GM21576 (cell line): ENCODE data around the gene EHD2.
A peak's percentile ranks its signal among the peaks of the same experiment; 100 is the strongest.
"Not testable (repeated sequence)": the region's sequence is repeated elsewhere in the genome, so short reads cannot be mapped to it uniquely, and the experiment has no call there.

Source experiments
- ATAC-seq: cut with Tn5 transposase; IDR thresholded peaks from one replicate; pipeline ENCODE4 v1.9.1; 2021; ENCODE audit warnings: mild to moderate bottlenecking, moderate library complexity; ENCODE audit not compliant: unreplicated experiment

Gene EHD2

DNA sequence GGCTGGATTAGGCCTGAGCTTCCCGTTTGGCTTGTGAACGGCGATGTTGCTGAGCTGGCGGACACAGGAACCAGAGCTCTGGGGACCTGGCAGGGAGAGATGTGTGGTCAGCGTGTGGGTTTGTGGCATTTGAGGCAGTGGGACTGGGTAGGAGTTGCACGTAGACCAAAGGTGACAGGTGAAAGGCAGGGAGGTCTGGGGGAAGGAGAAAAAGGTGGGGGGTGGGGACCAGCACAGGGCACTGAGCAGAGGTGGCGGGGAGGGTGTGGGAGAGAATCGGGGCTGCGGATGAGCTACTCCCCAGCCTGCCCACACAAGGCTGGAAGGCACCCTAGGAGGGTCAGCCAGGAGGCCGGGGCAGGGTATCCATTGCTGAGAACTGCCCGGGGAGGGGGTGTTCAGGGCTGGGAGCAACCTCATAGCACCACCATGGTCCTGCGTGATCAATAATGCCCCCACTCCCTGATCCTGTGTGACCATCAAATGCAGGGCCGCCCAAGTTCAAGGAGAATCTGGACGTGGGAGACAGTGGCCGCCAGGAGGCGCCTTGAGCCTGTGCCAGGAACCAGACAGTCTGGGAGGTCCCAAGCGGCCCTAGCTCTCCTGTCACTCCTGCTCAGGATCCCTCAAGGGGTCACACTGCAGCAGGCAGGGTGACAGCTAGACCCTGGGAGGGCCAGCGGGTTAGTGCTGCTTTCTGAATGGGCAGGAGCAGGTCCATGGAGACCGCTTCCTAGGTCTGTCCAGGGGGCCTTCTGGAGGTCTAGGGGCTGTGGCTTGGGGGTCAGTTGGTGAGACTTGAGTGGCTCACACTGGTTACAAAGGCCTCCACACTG is 52.5 kb downstream of the EHD2 start:
- ATAC-seq = no peak

DNA sequence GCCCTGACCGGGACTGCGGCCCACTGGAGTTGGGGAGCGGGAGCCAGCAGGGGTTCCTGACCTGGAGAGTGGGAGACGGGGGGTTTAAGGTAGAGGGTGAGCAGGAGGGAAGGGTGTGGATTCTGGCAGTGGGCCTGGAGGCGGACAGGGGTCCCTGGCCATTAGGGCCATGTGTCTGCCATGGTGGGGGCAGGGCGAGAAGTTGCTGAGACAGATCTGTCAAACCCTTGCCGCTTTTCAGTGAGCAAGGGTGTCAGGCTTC is 53.1 kb downstream of the EHD2 start:
- no peak for ATAC-seq

DNA sequence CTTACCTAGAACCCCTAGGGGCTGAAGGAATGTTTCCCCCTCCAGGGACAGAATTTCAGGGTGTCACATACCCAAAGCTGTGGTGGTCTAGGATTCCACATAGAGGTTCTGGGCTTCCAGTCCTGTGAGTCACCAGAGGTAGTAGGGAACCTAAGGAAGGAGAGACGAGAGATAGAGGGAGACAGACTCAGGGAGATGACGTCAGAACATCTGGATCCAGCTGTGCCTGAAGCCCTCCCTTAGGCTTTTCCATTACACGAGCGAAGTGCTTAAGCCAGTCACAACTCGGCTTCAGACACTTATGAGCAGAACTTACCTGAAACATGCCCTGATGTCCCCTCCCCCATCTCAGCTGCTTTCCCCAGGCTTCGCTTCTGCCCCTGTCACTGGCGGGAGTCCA is 53.4 kb downstream of the EHD2 start:
- ATAC-seq = no peak

DNA sequence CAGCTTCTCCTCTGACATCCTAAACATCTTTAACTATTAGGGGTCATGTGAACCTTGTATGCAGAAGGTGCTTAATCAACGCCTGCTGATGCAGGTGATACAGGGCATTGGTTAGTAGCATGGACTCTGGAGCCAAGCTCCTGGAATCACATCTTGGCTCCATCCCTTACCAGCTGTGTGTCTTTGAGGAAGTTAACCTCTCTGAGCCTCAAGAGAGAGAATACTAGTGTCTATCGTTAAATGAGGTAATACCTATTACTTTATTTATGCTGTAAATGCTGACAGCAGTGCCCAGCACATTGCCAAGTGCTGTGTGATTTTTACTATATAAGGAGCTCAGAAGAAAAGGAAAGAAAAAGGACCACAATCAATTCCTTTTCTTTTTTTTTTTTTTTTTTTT is 54.1 kb downstream of the EHD2 start:
- no peak for ATAC-seq

DNA sequence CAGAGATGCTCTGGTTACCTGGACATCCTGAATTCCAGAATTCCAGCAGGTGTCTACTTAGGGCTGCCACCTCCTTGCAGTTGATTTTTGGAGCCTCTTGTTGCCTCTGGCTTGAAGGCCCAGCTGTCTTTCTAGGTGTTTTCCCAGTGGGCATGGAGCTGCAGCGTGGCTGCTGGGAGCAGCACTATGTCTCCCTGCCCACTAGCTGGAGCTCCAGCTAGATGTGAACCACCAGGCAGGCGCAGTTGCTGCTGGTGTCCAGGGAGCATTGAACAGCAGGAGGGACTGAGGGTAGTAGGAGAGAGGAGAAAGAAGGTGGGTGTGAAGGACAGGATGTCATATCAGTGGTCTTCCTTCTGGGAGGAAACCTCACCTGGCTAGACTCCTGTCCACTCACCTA is 55.4 kb downstream of the EHD2 start:
- no peak for ATAC-seq

DNA sequence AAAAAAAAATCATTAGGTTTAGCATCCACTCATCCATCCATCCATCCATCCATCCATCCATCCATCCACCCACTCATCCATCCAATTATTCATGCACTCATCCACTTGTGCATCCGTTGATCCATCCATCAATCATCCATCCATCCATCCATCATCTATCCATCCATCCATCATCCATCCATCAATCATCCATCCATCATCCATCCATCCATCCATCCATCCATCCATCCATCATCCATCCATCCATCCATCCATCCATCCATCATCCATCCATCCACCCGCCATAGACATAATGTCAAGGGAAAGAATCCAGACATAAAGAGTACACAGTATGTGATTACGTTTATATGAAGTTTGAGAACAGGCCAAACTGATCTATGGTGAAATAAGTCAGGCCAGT is 56.3 kb downstream of the EHD2 start:
- no peak for ATAC-seq

DNA sequence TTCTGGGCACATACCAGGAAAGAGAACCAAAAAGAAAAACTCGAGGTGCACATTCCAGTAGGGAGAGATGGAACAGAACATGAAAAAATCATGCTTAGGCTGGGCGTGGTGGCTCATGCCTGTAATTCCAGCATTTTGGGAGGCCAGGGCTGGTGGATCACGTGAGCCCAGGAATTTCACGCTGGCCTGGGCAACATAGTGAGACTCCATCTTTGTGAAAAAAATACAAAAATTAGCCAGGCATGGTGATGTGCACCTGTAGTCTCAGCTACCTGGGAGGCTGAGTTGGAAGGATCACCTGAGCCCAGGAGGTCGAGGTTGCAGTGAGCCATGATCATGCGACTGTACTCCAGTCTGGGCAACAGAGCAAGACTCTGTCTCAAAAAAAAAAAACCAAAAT is 58.1 kb downstream of the EHD2 start:
- ATAC-seq = not testable (repeated sequence)

DNA sequence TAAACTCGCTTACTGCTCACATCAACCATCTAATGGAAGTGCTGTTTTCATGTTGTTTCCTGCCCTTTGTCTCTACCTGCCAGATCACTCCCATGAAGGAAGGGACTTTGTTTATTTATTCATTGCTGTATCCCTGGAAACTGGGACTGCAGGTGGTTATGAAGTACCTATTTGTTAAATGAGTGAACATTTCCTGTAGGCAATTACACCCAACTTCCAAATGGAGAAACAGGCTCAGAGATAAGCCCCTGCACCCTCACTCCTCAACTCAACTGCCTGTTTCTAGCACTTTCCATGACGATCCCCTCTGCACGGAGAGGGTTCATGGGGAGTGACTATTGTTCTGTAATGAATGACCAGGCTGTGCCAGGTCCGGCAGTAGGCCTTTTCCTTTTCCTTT is 63.3 kb downstream of the EHD2 start:
- no peak for ATAC-seq

DNA sequence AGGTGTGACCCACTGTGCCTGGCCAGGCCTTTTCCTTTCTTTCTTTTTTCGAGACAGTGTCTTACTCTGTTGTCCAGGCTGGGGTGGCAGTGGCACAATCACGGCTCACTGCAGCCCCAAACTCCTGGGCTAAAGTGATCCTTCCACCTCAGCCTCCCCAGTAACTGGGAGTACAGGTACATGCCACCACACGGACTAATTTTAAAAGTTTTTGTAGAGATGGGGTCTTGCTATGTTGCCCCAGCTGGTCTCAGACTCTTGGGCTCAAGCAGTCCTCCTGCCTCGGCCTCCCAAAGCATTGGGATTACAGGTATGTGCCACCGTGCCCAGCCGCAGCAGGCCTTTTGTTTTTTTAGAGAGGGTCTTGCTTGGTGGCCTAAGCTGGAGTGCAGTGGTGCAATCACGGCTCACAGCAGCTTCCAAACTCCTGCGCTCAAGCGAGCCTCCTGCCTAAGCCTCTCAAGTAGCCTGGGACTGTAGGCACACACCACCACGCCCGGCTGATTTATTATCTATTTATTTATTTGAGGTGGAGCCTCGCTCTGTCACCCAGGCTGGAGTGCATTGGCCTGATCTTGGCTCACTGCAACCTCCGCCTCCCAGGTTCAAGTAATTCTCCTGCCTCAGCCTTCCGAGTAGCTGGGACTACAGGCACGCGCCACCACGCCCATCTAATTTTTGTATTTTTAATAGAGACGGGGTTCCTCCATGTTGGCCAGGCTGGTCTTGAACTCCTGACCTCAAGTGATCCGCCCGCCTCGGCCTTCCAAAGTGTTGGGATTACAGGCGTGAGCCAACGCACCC is 64.2 kb downstream of the EHD2 start:
- not testable (repeated sequence) for ATAC-seq

DNA sequence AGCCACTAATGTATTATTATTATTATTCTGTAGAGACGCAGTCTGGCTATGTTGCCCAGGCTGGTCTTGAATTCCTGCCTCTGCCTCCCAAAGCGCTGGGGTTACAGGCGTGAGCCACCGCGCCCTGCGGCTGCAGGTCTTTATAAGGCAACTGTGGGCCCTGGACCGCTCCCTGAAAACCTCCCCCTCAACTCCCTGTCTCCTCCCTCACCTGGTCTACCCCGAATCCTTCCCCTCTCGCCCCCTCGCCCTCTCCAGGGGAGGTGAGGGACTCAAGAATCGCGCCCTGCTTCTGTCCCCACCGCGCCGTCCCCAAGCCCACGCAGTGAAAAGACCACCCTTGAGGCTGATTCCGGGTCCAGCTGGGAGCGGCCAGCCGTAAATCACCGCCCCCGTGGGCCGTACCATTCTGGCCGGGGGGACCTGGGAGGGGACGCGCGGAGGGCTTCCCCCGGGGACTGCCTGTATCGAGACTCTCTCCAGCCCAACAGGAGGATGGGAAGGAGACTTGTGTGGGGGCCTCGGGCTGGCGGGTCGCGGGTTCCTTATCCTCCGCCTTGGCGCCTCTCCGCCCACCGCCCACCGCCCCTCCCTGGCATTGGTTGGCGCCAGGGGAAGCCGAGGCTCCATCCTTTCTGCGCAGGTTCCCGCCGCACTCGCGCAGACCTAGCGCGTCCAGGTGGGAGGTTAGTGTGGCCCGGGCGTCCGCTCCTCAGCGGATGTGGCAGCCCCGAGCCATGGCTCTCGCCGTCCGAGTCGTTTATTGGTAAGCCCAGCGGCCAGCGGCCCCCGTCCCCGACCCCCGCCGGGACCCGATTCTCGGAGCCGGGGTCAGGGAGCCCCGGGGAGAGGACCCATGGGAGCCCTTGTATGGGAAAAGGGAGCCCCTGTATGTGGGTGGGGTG is 65.1 kb downstream of the EHD2 start, which contains the start of gene SELENOW:
SELENOW (plus strand) TSS at position 655 of the 905 bp plus-strand sequence; CDS start at position 738, 83 bp downstream.
- peak; percentile 76 for ATAC-seq

DNA sequence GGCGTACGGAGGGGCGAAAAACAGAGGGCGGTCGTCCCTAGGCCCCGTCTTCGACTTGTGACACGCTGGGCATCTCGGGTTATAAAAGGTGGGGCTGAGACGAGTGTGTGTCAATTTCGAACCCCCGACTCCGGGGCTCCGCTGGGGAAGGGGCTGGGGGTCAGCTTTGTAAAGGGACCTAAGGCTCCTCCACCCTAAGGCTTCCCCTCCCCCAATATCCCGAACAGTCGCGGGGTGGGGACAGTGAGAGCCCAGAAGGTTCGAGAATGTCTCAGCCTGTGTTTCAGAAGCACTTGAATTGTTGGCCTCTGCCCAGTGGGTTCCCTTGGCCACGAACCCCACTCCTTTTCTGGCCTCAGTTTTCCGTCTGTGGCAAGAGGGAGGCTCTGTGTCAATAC is 65.7 kb downstream of the EHD2 start:
- ATAC-seq = no peak

DNA sequence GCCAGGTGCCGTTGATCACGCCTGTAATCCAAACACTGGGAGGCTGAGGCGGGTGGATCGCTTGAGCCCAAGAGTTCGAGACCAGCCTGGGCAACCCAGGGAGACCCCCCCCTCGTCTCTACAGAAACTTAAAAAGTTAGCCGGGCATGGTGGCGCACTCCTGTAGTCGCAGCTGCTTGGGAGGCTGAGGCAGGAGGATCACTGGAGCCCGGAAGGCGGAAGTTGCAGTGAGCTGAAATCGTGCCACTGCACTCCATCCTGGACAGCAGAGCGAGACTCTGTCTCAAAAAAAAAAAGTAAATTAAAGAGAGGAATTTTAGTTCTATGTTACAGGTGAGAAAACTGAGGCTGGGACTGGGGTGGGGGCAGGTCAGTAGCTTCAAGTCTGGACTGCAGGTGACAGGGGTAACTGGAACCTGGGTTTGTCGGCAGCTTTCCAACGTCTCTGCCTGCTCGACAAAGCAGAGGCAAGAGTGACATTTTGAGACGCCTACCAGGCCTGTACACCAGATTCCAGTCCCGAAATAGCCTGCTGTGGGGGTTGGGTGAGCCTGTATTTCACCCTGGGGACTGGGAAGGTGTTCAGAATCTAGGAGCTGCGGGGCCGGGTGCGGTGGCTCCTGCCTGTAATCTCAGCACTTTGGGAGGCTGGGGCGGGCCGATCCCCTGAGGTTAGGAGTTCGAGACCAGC is 66.4 kb downstream of the EHD2 start:
- no peak for ATAC-seq

DNA sequence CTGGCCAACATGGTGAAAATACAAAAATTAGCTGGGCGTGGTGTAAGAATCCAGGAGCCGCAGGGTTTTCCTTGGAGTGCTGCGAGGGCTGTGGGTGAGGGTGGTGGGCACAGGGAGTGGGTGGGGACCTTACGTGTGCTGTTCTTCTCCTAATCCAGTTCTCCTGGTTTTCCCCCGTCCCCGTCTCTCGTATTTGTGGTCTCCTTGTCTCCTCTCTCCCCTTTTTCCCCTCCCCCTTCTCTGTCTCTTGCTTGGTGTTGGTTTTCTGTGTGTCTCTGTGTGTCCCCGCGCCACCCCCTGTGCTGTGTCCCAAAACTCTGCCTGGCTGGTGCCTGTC is 67.0 kb downstream of the EHD2 start:
- no peak for ATAC-seq

DNA sequence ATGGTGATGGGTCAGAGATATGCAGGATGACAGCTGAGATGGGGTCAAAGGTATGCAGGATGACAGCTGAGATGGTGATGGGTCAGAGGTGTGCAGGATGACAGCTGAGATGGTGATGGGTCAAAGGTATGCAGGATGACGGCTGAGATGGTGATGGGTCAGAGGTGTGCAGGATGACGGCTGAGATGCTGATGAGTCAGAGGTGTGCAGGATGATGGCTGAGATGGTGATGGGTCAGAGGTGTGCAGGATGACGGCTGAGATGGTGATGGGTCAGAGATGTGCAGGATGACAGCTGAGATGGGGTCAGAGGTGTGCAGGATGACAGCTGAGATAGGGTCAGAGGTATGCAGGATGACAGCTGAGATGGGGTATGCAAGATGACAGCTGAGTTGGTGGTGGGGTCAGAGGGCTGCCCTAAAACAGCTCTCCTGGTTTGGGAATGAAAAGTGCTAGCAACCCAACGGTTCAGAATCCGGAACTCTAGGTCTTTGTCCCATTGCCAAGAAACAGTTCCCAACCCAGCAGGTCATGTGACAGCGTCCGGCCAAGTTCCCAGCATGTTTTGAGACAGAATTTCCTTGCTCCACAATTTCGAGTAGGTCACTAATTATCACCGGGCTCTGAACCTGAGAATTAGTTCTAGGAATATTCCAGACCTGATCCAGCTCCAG is 68.5 kb downstream of the EHD2 start:
- no peak for ATAC-seq

DNA sequence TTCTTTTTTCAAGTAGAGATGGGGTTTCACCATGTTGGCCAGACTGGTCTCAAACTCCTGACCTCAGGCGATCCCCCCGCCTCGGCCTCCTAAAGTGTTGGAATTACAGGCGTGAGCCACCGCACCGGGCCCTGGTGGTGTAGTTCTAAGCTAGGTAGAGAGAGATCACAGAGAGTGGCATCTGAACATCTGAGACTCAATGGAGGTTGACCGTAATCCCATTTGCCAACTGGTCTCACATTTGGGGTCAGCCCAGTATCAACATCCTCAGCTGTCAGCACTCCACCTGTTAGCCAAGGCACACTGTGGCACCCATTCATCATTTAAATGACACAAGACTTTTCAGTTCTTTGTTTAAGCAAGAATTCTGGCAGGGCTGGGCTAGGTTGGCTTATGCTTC is 73.3 kb downstream of the EHD2 start:
- no peak for ATAC-seq

DNA sequence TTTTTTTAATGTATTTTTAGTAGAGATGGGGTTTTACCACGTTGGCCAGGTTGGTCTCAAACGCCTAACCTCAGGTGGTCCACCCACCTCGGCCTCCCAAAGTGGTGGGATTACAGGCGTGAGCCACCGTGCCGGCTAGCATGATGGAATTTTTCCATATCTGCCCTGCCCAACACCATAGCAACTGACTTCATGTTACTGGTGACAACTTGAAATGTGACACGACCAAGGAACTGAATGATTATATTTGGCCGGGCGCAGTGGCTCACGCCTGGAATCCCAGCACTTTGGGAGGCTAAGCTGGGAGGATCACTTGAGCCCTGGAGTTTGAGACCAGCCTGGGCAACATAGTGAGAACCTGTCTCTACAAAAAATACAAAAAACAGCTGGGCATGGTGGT is 74.1 kb downstream of the EHD2 start:
- ATAC-seq = not testable (repeated sequence)

DNA sequence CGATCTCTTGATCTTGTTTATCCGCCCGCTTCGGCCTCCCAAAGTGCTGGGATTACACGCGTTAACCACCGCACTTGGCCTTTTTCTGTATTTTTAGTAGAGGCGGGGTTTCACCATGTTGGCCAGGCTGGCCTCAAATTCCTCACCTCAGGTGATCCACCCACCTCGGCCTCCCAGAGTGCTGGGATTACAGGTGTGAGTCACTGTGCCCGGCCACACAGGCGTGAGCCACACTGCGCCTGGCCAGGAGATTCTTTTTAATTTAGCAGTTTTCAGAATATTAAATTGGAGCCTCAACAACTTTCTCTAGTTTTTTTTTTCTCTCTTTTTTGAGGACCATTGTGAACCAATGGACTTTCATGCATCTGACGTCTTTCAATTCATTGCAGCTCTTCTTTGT is 76.6 kb downstream of the EHD2 start:
- not testable (repeated sequence) for ATAC-seq

DNA sequence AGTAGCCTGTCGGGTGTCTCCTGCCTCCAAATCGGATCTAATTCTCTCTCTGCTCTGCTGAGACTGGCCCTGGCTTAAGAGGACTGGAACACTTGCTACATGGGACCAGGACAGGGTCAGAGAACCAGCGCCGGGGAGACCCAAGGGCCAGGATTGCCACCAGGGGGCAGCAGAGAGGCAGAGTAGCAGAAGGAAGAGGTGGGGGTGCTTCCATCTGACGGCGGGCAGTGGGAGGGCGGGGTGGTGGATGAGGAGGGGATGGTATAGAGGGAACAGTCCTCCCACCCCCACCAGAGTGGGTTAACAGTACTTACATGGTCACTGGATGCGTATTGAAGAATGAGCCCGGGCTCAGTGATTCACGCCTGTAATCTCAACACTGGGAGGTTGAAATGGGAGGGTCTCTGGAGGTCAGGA is 77.2 kb downstream of the EHD2 start:
- no peak for ATAC-seq

DNA sequence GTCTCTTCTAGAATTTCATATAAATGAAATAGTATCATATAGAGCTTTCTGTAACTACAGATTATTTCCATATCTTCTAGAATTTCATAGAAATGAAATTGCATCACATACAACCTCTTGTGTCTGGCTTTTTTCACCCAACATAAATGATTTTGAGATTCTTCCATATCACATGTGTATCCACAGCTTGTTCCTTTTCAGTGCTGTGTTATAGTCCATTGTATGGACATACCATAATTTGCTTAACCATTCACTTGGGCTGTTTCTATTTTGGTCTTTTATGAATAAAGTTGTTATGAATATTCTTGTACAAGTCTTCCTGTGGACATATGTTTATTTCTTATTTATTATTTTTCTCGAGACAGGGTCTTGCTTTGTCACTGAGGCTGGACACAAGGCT is 79.4 kb downstream of the EHD2 start:
- no peak for ATAC-seq
